ENCODE measurements around the gene FCRLB.
"Not testable (repeated sequence)": the region's sequence is repeated elsewhere in the genome, so short reads cannot be mapped to it uniquely, and the experiment has no call there.

Gene FCRLB

DNA sequence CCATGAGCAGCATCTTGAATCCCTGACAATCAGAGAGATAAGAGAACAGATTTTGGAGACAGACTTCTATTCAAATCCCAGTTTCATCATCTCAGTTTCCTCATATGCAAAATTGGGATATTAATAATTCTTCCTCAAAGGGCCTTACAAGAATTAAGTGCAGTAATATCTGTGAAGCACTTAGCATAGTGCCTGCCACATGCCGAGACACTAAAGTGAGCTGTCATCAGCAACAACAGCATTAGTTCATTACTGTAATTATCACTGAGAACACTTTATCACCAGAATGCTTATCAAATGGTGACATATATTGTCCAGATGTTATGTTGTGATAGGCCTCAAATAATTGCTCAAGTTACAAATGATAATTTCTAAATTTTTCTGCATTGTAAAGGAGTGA is 922 bp upstream of the FCRLB start:
- DNase-seq, result no peak

- DNase-seq, result no peak
Measured at GRCh38 chr1:161721738-161722343, 497 bp downstream of the FCRLB start.

DNA sequence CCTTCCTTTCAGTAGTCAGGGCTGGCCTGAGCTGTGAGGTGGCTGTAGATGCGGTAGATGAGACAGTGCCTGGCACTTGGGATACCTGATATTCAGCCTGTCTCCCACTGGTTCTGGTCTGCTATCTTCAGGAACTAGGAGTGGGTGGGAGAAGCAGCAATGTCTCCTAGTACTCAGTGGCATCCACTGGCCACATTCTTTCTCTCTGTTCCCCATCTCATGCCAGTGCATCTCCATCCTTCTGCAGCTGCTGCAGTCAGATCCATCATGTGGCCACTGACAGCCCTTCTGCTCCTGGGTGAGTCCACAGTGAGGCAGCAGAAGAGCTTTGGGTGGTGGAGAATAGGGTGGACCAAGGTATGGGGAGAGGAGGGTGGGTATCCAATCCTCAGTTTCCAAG is 1.1 kb downstream of the FCRLB start:
- DNase-seq, result no peak

- no peak for DNase-seq
Measured at GRCh38 chr1:161723459-161724141, 2.3 kb downstream of the FCRLB start.

DNA sequence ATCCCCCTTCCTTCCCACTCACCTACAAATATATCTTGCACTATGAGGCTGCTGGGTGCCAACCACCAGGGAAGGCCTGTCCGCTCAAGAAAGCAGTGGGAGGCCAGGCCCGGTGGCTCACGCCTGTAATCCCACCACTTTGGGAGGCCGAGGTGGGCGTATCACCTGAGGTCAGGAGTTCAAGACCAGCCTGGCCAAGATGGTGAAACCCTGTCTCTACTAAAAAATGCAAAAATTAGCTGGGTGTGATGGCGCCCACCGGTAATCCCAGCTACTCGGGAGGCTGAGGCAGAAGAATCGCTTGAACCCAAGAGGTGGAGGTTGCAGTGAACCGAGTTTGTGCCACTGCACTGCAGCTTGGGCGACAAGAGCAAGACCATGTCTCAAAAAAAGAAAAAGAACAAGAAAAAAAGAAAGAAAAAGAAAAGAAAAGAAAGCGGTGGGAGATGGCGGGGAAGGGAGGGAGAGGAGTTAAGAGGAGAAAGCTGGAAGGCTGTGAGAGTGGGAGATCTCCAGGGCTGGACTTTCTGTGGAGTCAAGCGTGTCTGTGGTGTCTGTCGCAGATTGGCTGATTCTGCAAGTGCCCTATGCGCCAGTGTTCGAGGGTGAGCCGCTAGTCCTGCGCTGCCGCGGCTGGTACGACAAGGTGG is 4.0 kb downstream of the FCRLB start:
- not testable (repeated sequence) for DNase-seq

GRCh38 chr1:161725908-161726472 is 4.6 kb downstream of the FCRLB start:
- peak; percentile 34 for DNase-seq

DNA sequence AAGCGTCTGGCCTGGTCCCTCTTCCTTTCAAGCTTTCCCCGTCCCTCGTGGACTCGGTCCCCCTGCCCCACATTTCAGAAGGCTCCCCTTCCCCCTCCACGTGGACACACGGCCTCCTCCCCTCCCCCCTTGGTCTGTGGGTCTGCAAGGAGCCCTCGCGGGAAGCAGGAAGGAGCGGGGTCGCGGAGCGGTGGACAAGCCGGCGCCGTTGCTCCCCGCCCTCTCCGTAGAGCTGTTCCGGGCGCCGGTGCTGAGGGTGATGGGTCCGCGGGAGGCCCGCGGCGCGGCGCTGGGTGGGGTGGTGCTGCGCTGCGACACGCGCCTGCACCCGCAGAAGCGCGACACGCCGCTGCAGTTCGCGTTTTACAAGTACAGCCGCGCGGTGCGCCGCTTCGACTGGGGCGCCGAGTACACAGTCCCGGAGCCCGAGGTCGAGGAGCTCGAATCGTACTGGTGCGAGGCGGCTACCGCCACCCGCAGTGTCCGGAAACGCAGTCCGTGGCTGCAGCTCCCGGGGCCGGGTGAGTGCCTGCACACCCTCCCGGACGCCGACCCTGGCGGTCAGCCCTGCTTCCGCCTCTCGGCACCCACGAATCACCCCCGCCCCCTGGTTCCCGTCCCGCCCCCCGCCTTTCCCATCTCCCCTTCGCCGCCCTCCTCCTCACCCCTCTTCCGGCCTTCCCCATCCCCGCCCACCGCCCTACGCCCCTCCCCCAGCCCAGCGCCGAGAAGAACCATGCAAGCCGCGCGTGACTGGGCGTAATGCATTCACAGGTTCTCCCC is 5.3 kb downstream of the FCRLB start:
- DNase-seq, result peak; percentile 36

- DNase-seq, result peak; percentile 5
Measured at GRCh38 chr1:161727256-161727924, 6.0 kb downstream of the FCRLB start.

GRCh38 chr1:161728376-161729226 is 7.3 kb downstream of the FCRLB start:
- no peak for DNase-seq

- no peak for DNase-seq
Measured at GRCh38 chr1:161730050-161730564, 8.8 kb downstream of the FCRLB start.

DNA sequence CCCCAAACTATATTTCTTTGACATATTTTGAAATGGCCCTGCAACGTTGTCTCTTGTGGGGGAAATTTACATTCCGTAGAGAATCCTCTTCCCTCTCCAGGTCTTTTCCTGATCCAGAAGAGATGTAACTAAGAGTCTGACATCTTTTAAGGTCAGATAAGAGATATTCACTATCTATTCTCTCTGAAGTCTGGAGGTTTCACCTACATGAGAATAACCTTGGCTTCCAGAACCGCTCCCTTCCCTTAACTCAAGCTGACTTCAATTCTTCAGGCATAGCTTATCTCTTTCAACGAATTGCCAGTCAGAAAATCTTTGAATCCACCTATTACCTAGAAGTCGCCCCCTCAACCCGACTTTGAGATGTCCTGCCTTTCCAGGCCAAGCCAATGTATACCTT is 9.9 kb downstream of the FCRLB start:
- DNase-seq, result no peak

GRCh38 chr1:161731981-161732718 is 10.8 kb downstream of the FCRLB start:
- no peak for DNase-seq

DNA sequence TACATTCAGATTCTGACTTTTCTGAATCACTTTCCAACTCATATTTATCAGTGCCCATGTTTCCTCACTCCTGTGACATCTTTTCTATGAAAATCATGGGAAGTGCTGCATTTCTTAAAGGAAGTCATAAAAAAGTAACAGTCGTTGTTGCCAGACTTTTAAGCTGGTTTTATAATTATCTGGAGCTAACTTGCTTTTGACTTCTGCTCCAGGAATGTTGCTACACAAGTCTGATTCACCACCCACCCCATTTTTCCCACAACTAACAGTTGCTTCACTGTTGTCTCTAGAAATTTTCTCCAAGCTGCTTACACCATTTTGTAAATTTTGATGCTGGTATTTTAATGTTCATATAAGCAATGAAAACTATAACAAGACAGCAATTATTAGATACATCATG is 12.2 kb downstream of the FCRLB start:
- no peak for DNase-seq

- DNase-seq, result no peak
Measured at GRCh38 chr1:161735837-161736236, 14.5 kb downstream of the FCRLB start.

- DNase-seq, result no peak
Measured at GRCh38 chr1:161736335-161736969, 15.1 kb downstream of the FCRLB start.

DNA sequence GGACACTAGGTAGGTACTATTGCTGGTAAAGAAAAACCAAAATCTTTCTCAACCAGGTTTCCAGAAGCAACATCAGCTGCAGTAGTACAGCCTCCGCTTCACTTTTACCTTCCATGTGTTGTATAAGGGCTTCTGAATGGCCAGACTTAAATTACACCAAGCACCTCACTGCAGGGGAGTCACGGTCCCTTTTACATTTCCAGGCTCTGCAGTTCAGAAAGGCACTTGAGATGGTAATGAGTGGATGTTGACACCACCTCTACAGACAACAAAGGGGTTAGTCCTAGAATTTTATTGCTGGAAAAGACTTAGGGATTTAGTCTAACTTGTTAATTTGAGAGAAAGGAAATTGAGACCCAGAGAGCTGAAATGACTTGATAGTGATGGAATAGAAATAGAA is 16.3 kb downstream of the FCRLB start:
- DNase-seq, result no peak

DNA sequence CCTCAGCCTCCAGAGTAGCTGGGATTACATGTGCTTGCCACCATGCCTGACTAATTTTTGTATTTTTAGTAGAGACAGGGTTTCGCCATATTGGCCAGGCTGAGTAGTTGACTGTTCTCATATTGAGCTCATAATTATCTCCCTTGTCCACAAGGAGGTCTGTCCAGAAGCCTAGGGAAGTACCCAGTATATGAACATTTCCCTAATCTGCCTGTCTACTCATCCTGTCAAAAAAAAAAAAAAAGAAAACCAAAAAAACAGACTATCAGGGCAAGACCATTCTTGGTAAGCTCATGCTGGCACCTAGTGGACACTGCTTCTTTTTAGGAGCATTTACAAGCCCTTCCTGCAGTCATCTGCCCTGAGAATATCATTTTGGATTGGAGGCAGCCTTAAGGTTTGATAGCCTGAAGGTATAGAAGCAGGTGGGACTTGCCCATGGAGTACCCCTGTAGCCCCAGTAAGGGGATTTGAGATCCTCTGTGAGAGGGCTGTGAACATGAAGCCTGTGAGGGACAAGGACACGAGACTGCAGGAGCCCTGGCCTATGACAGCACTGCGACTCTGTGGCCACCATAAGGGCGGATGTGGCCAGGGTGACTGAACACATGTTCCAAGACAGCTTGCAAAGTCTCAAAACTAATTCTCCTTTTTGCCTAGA is 17.4 kb downstream of the FCRLB start:
- DNase-seq, result peak; percentile 10

GRCh38 chr1:161739865-161740566 is 18.7 kb downstream of the FCRLB start:
- no peak for DNase-seq

GRCh38 chr1:161740921-161741320 is 19.6 kb downstream of the FCRLB start:
- DNase-seq, result no peak

Measured in NCI-H2171 treated with DMSO at 0.1 percent for 48 hours (cell line).